ENCODE data around the gene SMIM43.
"Not testable (repeated sequence)": the region's sequence is repeated elsewhere in the genome, so short reads cannot be mapped to it uniquely, and the experiment has no call there.

The SMIM43 gene

GRCh38 chr4:121739575-121739974 is 25.4 kb downstream of the SMIM43 start:
- no peak for DNase-seq
- in situ Hi-C loops (cut with MboI; ENCODE audit: low pct_unique_long_range_greater_than_20kb, low sequenced_read_pairs) = no loop called here

GRCh38 chr4:121738780-121739535 is 26.0 kb downstream of the SMIM43 start:
- in situ Hi-C loops (cut with MboI; ENCODE audit: low pct_unique_long_range_greater_than_20kb, low sequenced_read_pairs) = no loop called here
- no peak for DNase-seq

- in situ Hi-C loops (cut with MboI; ENCODE audit: low pct_unique_long_range_greater_than_20kb, low sequenced_read_pairs) = no loop called here
- DNase-seq = no peak
Measured at GRCh38 chr4:121737846-121738554, 27.0 kb downstream of the SMIM43 start.

- in situ Hi-C loops (cut with MboI; ENCODE audit: low pct_unique_long_range_greater_than_20kb, low sequenced_read_pairs) = no loop called here
- peak; percentile 42 for DNase-seq
Measured at GRCh38 chr4:121736735-121737351, 28.1 kb downstream of the SMIM43 start.

DNA sequence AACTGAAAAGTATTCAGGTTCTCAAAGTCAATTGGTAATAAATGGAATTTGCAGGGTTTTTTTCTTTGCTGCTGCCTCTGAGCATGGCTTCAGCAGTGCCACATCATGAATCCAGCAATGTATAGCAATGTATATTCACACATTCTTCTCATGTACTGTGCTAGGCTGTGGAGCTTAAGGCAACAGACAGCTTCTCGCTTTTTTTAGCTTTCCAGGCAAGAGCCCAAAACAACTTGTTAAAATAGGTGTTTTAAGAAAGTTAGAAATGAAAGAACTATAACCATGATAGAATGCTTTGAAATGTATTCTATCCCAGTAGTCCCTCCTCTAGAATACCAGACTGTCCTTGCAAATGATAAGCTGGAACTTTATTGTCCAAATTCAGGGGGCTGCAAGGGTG is 30.4 kb downstream of the SMIM43 start:
- in situ Hi-C loops (cut with MboI; ENCODE audit: low pct_unique_long_range_greater_than_20kb, low sequenced_read_pairs) = no loop called here
- no peak for DNase-seq

- in situ Hi-C loops (cut with MboI; ENCODE audit: low pct_unique_long_range_greater_than_20kb, low sequenced_read_pairs) = no loop called here
- DNase-seq = no peak
Measured at GRCh38 chr4:121733942-121734341, 31.0 kb downstream of the SMIM43 start.

- in situ Hi-C loops (cut with MboI; ENCODE audit: low pct_unique_long_range_greater_than_20kb, low sequenced_read_pairs); DNase-seq: not testable (repeated sequence)
Measured at GRCh38 chr4:121729753-121730152, 35.2 kb downstream of the SMIM43 start.

- in situ Hi-C loops (cut with MboI; ENCODE audit: low pct_unique_long_range_greater_than_20kb, low sequenced_read_pairs) = no loop called here
- no peak for DNase-seq
Measured at GRCh38 chr4:121728798-121729226, 36.2 kb downstream of the SMIM43 start.

DNA sequence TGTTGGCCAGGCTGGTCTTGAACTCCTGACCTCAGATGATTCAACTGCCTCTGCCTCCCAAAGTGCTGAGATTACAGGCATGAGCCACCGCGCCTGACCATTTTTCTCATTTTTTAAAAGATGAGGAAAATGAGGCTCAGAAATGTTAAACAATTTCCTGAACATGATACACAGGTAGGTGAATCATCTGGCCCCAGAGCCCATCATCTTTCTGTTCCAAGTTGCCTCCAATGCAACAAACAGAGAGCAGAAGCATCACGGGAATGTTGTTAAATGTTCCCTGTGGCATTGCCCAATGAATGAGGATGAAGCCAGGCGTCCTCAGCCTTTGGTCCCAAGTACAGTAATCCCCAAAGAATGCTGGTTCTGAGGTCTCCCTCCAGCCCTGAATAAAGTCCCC is 36.9 kb downstream of the SMIM43 start:
- no peak for DNase-seq
- in situ Hi-C loops (cut with MboI; ENCODE audit: low pct_unique_long_range_greater_than_20kb, low sequenced_read_pairs) = no loop called here

DNA sequence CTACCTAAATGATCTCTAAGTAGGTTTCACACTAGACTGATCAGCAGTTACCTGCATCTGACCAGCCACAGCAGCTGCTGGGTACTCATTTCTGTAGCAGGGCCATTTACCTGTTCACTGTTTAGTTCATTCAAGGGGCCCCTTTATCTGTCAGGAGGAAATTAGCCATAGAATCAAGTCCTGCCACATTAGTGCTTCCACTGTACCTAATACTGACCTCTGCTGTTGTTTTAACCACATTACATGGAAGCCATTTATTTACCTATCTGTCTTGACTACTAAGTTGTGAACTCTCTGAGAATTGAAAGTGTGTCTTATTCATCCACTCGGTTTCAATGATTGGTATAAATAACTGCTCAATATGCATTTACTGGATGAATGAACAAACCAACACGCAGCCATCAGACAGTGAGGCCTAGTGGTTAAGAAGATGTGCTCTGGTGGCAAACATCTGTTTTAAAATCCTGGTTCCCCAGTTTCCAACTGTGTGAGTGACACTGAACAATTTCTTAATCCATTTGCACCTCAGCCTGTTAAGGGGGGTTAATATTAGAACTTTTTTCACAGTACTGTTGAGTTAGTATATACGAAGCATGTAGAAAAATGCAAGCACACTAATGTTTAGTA is 38.2 kb downstream of the SMIM43 start:
- in situ Hi-C loops (cut with MboI; ENCODE audit: low pct_unique_long_range_greater_than_20kb, low sequenced_read_pairs) = no loop called here
- peak; percentile 66 for DNase-seq

GRCh38 chr4:121724671-121725070 is 40.3 kb downstream of the SMIM43 start:
- in situ Hi-C loops (cut with MboI; ENCODE audit: low pct_unique_long_range_greater_than_20kb, low sequenced_read_pairs) = no loop called here
- no peak for DNase-seq

GRCh38 chr4:121721700-121722099 is 43.3 kb downstream of the SMIM43 start:
- in situ Hi-C loops (cut with MboI; ENCODE audit: low pct_unique_long_range_greater_than_20kb, low sequenced_read_pairs) = no loop called here
- no peak for DNase-seq

GRCh38 chr4:121720109-121720508 is 44.9 kb downstream of the SMIM43 start:
- in situ Hi-C loops (cut with MboI; ENCODE audit: low pct_unique_long_range_greater_than_20kb, low sequenced_read_pairs) = no loop called here
- no peak for DNase-seq

- in situ Hi-C loops (cut with MboI; ENCODE audit: low pct_unique_long_range_greater_than_20kb, low sequenced_read_pairs) = no loop called here
Measured at GRCh38 chr4:121717680-121718237, 47.2 kb downstream of the SMIM43 start.

DNA sequence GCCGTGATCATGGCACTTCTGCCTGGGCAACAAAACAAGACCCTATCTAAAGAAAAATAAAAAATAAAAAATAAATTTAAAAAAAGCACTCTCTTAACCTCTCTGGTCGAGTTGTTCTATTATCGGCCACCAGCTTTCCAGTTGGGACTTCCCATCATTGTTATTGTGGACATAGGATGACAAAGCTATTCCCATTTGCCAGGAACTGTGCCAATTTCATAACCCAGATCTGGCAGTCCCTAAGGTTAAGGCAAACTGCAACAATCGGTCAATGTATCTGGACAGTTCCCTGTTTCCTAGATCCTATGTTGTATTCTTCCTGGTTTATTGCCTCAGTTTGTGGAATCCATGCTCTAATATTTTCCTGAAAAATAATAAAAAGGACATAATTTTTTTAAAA is 50.4 kb downstream of the SMIM43 start:
- in situ Hi-C loops (cut with MboI; ENCODE audit: low pct_unique_long_range_greater_than_20kb, low sequenced_read_pairs) = no loop called here
- no peak for DNase-seq

More at GRCh38 chr4:121717680-121718237, 47.2 kb downstream of the SMIM43 start:
- DNase-seq = no peak

- in situ Hi-C loops (cut with MboI; ENCODE audit: low pct_unique_long_range_greater_than_20kb, low sequenced_read_pairs) = no loop called here
Measured at GRCh38 chr4:121712783-121713182, 52.2 kb downstream of the SMIM43 start.

GRCh38 chr4:121712001-121712651 is 52.8 kb downstream of the SMIM43 start:
- in situ Hi-C loops (cut with MboI; ENCODE audit: low pct_unique_long_range_greater_than_20kb, low sequenced_read_pairs) = no loop called here
- DNase-seq = no peak

More at GRCh38 chr4:121712783-121713182, 52.2 kb downstream of the SMIM43 start:
- DNase-seq = no peak

DNA sequence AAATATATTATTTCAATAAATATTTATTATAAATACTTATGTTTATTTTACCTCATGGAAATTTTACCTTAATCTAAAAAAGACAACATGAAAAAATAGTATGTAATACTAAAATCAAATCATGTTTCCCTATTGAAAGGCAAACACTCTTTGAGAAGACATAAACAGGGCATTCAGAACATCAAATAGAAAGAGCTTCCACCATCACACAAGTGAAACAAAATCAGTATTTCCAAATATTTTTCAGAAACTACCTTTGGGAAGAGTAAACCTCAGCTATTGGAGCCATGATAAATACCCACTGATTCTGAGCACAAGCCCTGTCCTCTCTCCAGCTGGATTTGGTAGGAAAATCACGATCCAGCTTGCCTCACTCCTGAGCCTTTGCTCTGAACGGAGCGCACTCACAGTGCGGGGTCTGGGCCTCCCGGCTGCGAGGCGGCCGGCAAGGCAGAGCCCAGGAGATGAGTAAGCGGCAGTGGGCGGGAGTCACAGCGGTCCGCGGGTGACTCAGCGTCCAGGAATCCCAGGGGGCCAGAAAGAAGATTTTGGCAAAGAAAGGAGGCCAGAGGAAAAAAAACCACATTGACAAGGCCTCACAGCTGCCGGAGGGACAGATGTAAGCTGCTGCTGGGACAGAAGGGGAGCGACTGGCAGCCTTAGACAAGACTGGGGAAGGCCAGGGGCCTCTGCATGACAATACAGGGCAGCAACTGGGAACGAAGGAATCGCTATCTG is 53.5 kb downstream of the SMIM43 start:
- in situ Hi-C loops (cut with MboI; ENCODE audit: low pct_unique_long_range_greater_than_20kb, low sequenced_read_pairs) = no loop called here
- peak; percentile 44 for DNase-seq
